Central memory CD4-positive, alpha-beta T cell (primary cell): ENCODE results near the gene GATC.
A peak's percentile ranks its signal among the peaks of the same experiment; 100 is the strongest.
"Not testable (repeated sequence)": the region's sequence is repeated elsewhere in the genome, so short reads cannot be mapped to it uniquely, and the experiment has no call there.

Experiments
- DNase-seq: peaks from one replicate; pipeline ENCODE4 v3.0.0; 2022

GATC gene

DNA sequence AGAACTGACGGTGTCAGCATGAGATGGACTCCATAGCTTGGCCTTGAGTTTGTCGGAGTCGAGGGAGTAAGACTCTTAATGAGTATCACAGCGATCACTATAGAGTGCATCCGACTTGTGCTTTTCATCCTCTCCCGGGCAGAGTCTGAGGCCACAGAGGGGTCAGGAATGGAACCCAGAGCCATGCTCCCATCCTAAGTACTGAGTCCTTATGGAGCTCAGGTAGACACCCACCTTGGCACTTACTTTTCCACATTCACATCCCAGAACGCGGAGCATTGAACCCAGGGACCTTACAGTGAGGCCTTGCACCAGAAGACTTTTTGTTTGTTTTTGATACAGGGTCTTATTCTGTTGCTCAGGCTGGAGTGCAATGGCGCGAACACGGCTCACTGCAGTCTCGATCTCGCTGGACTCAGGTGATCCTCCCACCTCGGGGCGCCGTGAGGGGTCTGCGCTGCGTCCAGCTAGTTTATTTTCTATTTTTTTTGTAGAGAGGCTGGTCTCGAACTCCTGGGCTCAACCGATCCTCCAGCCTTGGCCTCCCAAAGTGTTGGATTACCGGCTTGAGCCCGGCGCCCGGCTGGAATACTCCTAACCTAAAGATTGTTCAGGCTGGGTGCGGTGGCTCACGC is 24.0 kb downstream of the GATC start:
- DNase-seq: no peak

DNA sequence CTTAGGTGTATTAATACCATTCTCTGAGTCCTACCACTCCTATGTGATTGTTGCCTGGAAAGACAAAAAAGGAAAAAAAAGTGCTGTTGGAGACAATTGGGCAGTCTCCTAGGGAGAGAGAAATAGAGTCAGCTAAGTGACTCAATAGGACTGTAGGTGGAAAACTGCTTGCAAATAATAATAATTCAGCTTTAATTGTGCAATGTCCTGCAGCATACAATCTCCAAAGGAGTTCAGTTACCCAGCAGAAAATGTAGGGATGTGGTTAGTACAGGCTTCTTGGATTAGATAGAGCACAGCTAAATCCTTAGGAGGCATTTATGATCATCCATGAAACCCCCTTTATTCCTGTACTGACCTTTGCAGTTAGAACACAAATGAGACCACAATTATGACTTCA is 26.3 kb downstream of the GATC start:
- no peak for DNase-seq

GRCh38 chr12:120473807-120474615 is 27.8 kb downstream of the GATC start:
- no peak for DNase-seq

DNA sequence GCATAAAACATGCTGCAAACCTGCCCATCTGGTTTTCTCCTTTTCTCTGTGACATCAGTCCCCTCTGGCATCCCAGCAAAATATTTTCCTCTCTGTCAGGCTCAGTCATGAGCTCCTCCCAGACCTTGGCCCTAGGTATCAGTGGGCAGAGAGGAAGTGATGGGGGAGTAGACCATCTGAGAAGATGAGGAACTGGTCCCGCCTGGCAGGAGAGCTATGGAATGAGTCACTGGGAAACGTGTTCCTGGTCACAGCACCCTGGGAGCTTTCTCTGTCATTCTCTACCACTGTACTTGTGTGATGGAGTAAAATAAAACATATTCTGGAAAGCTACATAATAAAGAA is 28.3 kb downstream of the GATC start:
- no peak for DNase-seq

GRCh38 chr12:120475643-120476042 is 29.4 kb downstream of the GATC start:
- no peak for DNase-seq

DNA sequence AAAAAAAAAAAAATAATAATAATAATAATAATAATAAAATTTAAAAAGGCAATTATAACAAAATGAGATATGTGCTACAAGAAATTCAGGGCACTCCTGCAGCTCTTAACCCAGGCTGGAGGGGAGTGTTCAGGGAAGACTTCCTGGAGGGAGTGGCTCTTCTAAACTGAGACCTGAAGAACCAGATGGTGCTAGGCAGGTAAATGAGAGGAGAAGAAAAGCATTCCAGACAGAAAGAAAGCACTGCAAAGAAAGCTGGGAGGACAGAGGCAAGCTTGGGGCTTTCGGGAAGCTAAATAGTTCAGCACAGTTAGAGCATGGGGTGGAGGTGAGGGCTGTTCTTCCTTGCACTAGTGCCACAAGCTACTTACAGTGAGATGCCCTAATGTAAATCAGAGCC is 33.2 kb downstream of the GATC start:
- DNase-seq: no peak

- no peak for DNase-seq
Measured at GRCh38 chr12:120480211-120480610, 34.0 kb downstream of the GATC start.

GRCh38 chr12:120481022-120481767 is 35.0 kb downstream of the GATC start:
- no peak for DNase-seq

DNA sequence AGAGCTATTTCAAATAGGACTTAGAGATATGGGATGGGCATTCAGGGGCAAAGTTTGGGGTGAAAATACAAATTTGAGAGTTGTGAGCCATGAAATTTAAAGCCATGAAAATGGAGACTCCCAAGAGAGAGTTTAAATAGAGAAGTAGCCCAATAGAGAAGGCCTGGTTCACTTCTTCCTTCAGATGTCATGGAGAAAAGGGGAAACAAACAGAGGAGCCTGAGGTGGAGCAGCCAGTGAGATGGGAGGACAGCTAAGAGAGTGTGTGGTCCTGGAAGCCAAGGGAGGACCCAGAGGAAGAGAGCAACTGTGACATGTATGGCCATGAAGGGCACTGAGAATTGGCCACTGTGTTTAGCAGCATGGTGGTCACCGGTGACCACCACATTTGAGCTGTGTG is 37.4 kb downstream of the GATC start:
- DNase-seq: no peak

- DNase-seq: no peak
Measured at GRCh38 chr12:120485961-120486881, 40.0 kb downstream of the GATC start.

- not testable (repeated sequence) for DNase-seq
Measured at GRCh38 chr12:120487552-120487951, 41.3 kb downstream of the GATC start.

DNA sequence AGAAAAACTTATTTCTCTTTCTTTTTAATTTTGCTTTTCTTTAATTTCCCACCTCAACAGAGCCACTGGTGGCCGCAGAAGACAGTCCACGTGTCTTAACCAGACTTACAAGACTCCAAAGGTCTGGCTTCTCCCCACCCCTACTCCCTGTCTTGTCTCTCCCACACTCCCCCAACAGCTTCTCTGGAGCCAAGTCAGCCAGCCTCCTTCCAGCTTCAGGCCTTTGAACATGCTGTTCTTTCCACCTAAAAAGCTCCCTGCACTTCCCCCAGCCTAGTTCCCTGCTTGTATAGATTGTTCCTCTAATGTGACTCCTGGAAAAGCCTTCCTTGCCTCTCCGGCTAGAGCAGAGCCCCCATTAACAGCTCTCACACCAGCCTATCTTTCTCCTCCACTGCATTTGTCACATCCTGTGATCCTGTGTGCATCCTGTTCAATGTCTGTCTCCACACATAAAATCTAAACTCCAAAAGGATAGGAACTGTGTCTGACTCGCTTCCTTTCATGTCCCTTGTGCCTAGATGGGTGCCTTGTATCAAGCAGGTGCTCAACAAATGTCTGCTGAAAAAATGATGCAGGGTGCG is 41.9 kb downstream of the GATC start:
- DNase-seq: no peak

DNA sequence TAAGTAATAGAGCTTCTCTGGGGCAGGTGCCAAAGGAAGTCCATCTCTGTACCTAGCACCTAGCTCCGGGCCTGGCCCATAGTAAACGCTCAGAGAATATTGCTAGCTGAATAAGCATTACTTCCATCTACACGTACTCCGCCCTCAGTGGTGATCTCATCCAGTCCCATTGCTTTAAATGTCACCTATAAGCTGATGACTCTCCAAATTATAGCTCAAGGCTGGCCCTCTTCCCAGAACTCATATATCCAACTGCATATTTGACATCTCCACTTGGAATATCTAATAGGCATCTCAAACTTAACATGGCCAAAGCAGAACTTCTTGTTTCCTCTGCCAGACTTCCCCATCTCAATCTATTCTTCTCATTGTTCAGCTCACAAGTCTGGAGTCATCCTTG is 42.8 kb downstream of the GATC start:
- no peak for DNase-seq

DNA sequence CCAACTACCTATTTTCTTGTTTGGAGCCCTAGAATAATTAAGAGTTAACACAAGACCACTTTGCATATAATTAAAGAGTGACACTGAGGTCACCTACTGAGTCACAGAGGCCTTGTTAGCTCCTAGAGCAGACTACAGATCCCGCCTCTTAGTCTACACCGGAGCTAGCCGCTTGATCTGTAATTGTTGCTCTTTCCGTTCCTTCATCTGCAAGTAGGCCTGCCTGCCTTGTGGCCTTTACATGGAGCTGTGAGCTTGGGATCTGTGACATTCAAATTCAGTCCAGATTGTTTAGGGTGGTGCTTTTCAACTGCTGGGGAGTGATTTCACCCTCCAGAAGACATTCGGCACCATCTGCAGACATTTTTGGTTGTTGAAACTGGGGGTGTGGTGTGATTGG is 44.1 kb downstream of the GATC start:
- DNase-seq: no peak

GRCh38 chr12:120490833-120491512 is 44.7 kb downstream of the GATC start:
- no peak for DNase-seq

DNA sequence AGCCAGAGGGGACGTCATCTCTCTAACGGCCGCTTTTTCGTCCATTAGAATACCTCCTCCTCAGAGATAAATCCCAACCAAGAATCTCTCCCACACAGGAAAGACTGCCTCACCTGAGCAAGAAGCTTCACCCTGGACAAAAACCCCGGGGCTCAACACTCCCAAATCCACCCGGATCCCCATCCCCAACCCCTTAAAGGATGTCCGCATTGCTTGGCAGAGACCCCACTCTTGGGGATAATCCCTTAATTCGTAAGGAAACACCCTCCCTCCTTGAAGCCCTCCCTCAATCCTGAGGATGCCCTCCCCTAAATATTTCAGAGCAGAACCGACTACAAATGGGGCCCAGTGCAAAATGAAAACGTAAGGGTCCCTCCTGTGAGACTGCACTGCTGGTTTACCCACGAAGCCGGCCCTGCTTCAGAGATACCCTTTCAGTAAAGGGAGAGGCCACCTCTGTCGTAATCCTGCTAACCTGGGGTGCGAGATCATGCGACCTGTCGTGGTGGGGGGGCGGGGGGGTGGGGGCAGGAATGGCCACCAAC is 49.0 kb downstream of the GATC start:
- DNase-seq: no peak

- DNase-seq: peak; percentile 96
Measured at GRCh38 chr12:120495731-120496412, 49.6 kb downstream of the GATC start, which contains the start of gene DYNLL1. Gene DYNLL1, plus strand, starts transcription at chr12:120496113. Its CDS starts 309 bp downstream, at chr12:120496422.

DNA sequence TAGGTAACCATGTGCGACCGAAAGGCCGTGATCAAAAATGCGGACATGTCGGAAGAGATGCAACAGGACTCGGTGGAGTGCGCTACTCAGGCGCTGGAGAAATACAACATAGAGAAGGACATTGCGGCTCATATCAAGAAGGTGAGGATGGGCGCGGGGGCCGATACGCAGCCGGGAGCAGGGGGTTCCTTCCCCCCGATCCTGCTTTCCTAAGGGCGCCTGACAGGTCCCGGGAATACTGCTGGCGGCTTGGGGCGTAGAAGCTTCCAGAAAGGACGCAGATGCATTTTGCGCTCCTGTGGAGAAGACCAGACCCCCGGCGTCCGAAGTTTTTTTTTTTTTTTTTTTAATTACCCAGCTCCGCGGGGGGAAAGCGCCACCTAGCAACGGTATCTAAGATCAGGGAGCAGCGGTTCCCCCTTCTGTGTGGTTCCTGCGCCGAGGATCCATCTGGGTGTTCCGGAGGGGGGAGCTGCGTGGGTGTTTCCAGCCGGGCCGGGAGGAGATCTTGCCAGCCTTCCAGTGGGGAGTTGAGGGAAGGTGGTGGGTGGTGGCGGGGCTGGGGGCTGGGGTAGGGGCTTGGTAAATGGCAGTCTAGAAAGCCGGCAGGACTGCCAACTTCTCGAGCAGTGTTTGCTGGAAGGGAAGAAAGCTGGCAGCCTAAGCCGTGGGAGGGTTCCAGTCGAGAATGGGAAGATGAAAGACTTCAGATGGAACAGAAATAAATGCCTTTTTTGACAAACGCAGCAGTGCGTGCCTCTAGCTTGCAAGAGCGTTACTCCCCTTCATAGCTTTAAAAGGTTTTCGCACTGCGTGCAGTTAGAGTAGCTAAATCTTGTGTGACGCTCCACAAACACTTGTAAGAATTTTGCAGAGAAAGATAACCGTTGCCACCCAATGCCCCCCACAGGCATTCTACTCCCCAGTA is 50.4 kb downstream of the GATC start:
- peak; percentile 41 for DNase-seq

GRCh38 chr12:120497524-120498150 is 51.4 kb downstream of the GATC start:
- no peak for DNase-seq
